ENCODE results near the gene ART3.

- TF ChIP-seq CTCF (IDR thresholded peaks at IDR 0.05) (no peak), EP300 (IDR thresholded peaks at IDR 0.05) (no peak)
These were observed 12.5 kb upstream of the ART3 start for GRCh38 chr4:76061982-76062381.

All from tibial nerve (tissue), 4 donors.